NK-92 treated with Interleukin-12 subunit alpha and Interleukin-12 subunit beta, amount 100 ng/mL, for 24 hours (cell line): ENCODE measurements around the gene TBXAS1.
"Not testable (repeated sequence)": the region's sequence is repeated elsewhere in the genome, so short reads cannot be mapped to it uniquely, and the experiment has no call there.

Experiments used
- DNase-seq: peaks from one replicate; lab custom pipeline; 2025; lab: John Stamatoyannopoulos, UW

Gene TBXAS1

DNA sequence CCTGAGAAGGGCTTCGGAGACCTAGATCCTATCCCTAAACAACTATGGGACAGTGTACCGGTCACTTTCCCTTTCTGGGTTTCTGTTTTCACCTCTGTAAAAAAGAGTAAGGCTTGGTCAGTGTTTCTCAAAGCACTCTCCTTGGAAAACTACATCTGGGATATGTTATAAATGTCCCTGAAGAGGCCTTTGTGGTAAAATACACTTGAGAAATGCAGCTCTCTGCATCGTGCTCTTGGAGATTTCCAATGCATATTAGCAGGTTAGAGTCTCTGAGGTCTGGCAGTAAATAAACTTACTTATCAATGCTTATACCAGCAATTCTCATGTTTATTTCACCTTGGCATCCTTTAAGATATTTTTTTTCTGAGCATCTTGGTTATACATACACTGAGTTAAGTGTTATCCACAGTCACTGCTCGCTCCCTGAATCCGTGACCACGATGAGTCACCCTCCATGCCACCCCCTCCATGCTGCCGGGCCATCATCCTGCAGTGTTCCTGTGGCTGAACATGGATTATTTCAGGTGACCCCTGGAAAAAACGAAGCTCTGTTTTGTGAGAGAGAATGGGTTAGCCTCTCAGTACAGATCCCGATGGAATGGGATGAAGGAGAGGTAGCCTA is 3.3 kb upstream of the TBXAS1 start:
- no peak for DNase-seq

DNA sequence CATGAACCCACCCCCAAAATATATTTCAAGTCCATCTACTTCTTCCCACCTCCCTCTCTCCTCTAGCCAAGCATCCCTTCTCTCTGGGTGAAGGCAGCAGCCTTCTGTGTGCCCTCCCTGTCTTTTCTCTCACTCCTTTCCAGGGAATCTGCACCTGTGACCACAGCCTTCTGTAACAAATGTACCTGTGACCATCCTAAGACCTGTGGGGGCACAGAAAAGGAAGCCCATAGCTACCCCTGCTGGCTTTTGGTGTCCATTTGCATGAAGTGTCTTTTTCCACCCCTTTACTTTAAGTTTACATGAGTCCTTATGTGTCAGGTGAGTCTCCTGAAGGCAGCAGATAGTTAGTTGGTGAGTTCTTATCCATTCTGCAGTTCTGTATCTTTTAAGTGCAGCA is 2.0 kb upstream of the TBXAS1 start:
- DNase-seq: no peak

GRCh38 chr7:139828446-139828845 is 618 bp upstream of the TBXAS1 start:
- DNase-seq: no peak

DNA sequence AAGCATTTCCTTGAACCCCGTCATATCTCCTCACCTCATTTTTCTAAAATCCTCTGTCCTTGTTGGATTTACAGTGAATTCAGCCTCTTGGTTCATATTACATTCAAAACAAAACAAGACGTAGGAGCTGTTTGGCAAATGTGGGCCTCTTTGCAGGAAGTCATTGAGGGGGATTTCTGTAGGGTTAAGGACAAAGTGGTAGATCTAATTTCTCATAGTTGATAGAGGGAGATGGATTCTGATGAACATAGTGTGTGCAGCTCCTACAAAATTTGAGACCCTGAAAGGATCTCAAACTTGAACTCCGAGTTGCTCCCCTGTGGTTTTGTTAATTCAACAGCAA is 682 bp downstream of the TBXAS1 start:
- no peak for DNase-seq

- DNase-seq: no peak
These were observed 1.2 kb downstream of the TBXAS1 start for GRCh38 chr7:139830292-139830691.

- no peak for DNase-seq
These were observed 1.9 kb downstream of the TBXAS1 start for GRCh38 chr7:139830782-139831501.

- not testable (repeated sequence) for DNase-seq
These were observed 6.8 kb downstream of the TBXAS1 start for GRCh38 chr7:139835848-139836247.

GRCh38 chr7:139837291-139837690 is 8.2 kb downstream of the TBXAS1 start:
- not testable (repeated sequence) for DNase-seq

- no peak for DNase-seq
These were observed 9.2 kb downstream of the TBXAS1 start for GRCh38 chr7:139838276-139838675.

DNA sequence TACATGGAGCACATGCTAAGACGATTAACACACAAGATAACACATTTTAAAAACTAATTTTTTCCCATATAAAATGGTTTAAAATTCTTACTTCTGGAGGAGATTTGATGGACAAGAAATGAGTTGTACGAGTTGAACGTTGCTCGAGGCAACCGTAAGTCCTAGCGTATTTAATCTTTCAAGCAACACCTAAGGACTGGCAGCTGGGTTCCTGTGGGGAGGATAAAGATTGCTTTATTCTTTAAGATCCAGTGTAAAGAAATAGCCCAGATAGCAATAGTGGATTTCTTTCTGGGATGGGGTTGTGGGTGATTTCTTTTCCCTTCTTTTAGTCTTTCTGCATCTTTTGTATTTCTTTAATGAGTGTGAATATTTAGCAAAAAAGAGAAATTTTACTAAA is 9.8 kb downstream of the TBXAS1 start:
- DNase-seq: no peak

DNA sequence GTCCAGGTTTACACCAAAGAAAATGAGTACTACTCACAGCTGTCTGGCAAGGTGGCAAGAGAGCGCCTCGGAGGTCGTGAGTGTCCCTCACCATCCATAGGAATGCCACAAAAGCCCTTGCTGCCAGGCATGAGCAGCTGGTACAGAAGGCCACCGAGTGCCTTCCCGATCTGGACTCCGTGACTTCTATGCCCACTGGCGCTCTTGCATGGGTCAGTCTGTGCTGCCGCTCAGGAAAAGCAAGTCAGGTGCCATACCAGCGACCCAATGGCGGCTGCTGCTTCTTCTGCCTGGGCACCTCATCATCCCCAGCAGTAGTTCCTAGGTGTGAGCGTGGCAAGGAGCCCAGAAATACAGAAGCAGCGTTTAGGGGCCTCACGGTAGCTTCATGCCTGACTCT is 11.7 kb downstream of the TBXAS1 start:
- no peak for DNase-seq

DNA sequence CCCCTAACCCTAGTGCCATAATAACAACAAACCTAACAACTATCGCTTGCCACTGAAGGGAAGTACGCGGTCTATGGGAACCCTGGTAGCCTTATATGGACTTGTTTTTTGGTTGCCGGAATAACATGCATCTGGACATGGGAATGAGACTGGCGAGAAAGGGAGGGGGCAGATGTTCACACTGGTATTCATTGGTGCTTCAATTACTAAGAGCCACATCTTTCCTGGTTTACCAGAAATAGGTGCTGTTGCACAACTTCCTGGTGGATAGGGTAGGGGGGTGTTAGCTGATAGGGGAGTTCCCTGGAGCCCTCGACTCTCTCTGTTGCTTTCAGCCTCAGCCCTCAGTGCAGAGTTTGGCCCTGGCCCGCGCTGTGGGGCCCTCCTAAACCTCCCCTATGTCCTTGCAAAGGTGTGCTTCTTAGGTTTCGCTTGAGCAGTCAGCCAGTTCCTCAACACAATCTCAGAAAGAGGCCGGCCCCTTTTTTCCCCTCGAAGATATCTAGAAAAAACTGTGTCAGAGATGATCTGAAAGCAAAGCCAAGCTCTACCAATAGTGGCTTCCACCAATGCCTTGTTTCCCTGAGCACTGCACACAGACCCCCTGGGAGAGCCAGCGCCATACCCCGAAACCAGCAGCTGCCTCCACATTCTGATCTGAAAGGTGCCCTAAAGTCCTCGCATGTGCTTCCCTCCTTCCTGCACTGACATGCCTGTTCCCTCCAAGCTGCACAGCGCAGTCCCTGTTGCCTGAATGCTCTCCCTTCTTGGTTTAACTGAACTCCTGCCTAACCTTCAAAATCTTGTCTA is 13.5 kb downstream of the TBXAS1 start:
- DNase-seq: no peak

DNA sequence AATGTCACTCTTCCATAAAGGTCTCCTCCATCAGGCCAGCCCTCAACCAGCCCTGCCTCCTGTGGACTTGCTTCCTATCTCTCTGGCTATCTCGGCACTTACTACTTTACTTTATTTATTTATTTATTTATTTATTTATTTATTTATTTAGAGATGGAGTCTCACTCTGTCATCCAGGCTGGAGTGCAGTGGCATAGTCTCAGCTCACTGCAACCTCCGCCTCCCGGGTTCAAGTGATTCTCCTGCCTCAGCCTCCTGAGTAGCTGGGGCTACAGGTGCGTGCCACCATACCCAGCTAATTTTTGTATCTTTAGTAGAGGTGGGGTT is 14.1 kb downstream of the TBXAS1 start:
- not testable (repeated sequence) for DNase-seq

- DNase-seq: no peak
These were observed 15.8 kb downstream of the TBXAS1 start for GRCh38 chr7:139844779-139845442.

DNA sequence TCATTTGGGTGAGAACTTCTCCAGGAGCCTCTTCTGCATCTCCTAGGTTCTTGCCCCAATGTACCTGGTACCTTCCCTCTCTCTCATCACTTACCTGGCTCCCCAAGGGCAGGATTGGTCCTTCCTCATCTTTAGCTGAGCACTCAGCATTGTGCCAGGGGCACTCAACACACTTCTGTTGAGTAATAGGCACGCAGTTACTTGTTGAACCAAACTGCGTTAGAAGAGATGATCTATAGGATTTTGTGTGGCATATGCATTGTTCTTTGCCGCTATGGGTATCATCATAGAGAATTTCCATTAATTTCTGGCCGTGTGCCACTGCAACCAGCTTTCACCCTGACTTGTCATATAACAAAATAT is 16.4 kb downstream of the TBXAS1 start:
- DNase-seq: no peak

GRCh38 chr7:139846297-139846696 is 17.2 kb downstream of the TBXAS1 start:
- no peak for DNase-seq

DNA sequence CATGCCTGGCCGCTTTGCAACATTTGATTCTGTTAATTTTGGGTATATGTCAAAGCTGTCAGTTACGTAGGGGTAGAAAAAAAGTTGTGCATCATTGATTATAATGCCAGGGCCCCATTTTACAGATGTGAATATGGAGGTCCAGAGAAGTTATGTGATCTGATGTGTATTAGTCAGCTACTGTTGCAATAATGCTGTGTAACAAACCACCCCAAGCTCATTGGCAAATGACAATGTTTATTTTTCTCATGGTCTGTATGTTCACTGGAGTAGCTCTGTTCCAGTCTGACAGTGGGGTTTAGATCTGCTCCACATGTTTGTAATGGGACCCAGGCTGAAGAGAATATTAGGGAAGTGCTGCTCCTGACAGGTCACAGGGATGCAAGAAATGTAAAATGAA is 19.2 kb downstream of the TBXAS1 start:
- no peak for DNase-seq

DNA sequence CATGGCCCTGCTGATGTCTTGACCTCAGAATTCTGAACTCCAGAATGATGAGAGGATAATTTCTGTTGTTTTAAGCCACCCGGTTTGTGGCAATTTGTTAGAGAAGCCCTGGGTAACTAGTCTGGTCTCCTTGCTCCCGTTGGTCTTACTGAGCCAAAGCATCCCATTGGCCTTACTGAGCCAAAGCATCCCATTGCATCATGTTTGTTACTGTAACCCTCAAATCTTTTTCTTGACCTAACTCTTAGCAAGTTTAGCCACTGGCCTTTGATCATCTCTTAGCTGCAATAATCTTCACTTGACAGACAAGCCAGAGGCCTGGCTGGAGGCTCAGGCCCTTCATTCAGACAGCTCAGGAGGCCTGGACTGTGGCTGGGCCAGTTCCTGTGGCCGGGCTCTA is 21.8 kb downstream of the TBXAS1 start:
- no peak for DNase-seq

GRCh38 chr7:139851770-139852481 is 22.9 kb downstream of the TBXAS1 start:
- no peak for DNase-seq

GRCh38 chr7:139852482-139852845 is 23.4 kb downstream of the TBXAS1 start:
- DNase-seq: no peak

GRCh38 chr7:139853506-139854123 is 24.6 kb downstream of the TBXAS1 start:
- no peak for DNase-seq

GRCh38 chr7:139854124-139854511 is 25.1 kb downstream of the TBXAS1 start:
- DNase-seq: no peak
